GM12878 (cell line): Measurements from ENCODE around the gene LGALS4. TPM values are rescaled to one million over a fixed set of nuclear protein-coding genes. Genes with fewer than 3 reads are reported as not detected.

Experiments
- ATAC-seq: fragments of 200-7000 bp; cut with Tn5 transposase; 3 replicates; pipeline ENCODE4 v1.9.1; 2020; ENCODE audit warnings: mild to moderate bottlenecking, moderate library complexity
- BruUV-seq: library from RNA; stranded (reverse); fragments of 400-500 nt; replicated peaks from 2 replicates; lab custom pipeline; 2021; lab: Mats Ljungman, UMichigan
- CTCF ChIA-PET: fragments of 300-600 bp; sonication (Branson Sonifier 250); formaldehyde crosslinking; extraction: SDS; loops from one replicate; lab custom pipeline; 2021; ENCODE audit warnings: inconsistent platforms; lab: Yijun Ruan, JAX
- POLR2A ChIA-PET: fragments of 350-600 bp; formaldehyde crosslinking; extraction: SDS; loops from one replicate; lab custom pipeline; 2021; ENCODE audit warnings: inconsistent platforms; lab: Charles Lee
- RAD21 ChIA-PET: fragments of 300-600 bp; sonication (Branson Sonifier 250); formaldehyde crosslinking; loops from one replicate; lab custom pipeline; 2023; ENCODE audit warnings: antibody characterized with exemption; ENCODE audit not compliant: unreplicated experiment; lab: Charles Lee
- SMC1A ChIA-PET: fragments of 300-600 bp; sonication (Branson Sonifier 250); formaldehyde crosslinking; loops from one replicate; lab custom pipeline; 2023; ENCODE audit not compliant: unreplicated experiment, uncharacterized antibody; lab: Charles Lee
- DNase-seq: peaks from one replicate; pipeline ENCODE4 v3.0.0-alpha.2; 2011; ENCODE audit warnings: low read depth, low spot score
- FAIRE-seq: peaks from 3 replicates; lab custom pipeline; 2011; peaks lifted over from hg19 to GRCh38; lab: Jason Lieb, UNC
- H2AFZ ChIP-seq: 2 replicates; pipeline ENCODE4 v1.6.0; 2011; ENCODE audit warnings: low read depth, low read length, control low read depth; ENCODE audit not compliant: control insufficient read depth
- H3K27ac ChIP-seq: 2 replicates; pipeline ENCODE4 v1.5.1; 2011; ENCODE audit warnings: control low read depth; ENCODE audit not compliant: control insufficient read depth, insufficient read depth
- H3K27me3 ChIP-seq, 2 experiments: replicated peaks in 1 of 2; 2 replicates each; pipeline versions ENCODE4 v1.6.0 to v1.6.1; 2011; ENCODE audit warnings: low read length in 1 of 2; ENCODE audit not compliant: control insufficient read depth in 2 of 2, insufficient read depth in 2 of 2
- H3K36me3 ChIP-seq, 2 experiments: 2 replicates each; pipeline ENCODE4 v1.5.1; 2011; ENCODE audit warnings: low read length in 1 of 2; ENCODE audit not compliant: control insufficient read depth in 2 of 2, insufficient read depth in 2 of 2
- H3K4me1 ChIP-seq: 2 replicates; pipeline ENCODE4 v1.6.1; 2011; ENCODE audit warnings: mild to moderate bottlenecking, low read length, moderate library complexity, mixed read lengths; ENCODE audit not compliant: control insufficient read depth, insufficient read depth
- H3K4me2 ChIP-seq: 2 replicates; pipeline ENCODE4 v1.6.0; 2011; ENCODE audit warnings: control low read depth; ENCODE audit not compliant: control insufficient read depth, insufficient read depth
- H3K4me3 ChIP-seq: fragments of 200-600 bp; sonication (generic); 2 replicates; pipeline ENCODE4 v1.5.1; 2016
- H3K79me2 ChIP-seq: 2 replicates; pipeline ENCODE4 v1.6.0; 2011; ENCODE audit warnings: low read length; ENCODE audit not compliant: control insufficient read depth, insufficient read depth
- H3K9ac ChIP-seq: 2 replicates; pipeline ENCODE4 v1.8.0; 2011; ENCODE audit warnings: low read length, control low read depth, mixed read lengths; ENCODE audit not compliant: control insufficient read depth, insufficient read depth
- H3K9me3 ChIP-seq: replicated peaks from 3 replicates; pipeline ENCODE4 v1.5.1; 2011; ENCODE audit warnings: mild to moderate bottlenecking, low read length; ENCODE audit not compliant: control insufficient read depth, insufficient read depth
- H4K20me1 ChIP-seq: 2 replicates; pipeline ENCODE4 v1.6.0; 2011; ENCODE audit not compliant: control insufficient read depth, insufficient read depth
- CHD2 ChIP-seq: IDR thresholded peaks from 2 replicates; pipeline ENCODE4 v1.6.1; 2011; ENCODE audit warnings: low read depth, low read length, improper control_type of control experiment, borderline replicate concordance
- E2F4 ChIP-seq: IDR thresholded peaks from 2 replicates; pipeline ENCODE4 v1.6.1; 2012; ENCODE audit warnings: low read depth, low read length, improper control_type of control experiment
- EGR1 ChIP-seq, 2 experiments: IDR thresholded peaks; 1 replicate in 1 of 2; 2 replicates in 1 of 2; pipeline ENCODE4 v1.6.1; 2011 to 2012; ENCODE audit warnings: low read depth in 2 of 2, low read length in 2 of 2, borderline replicate concordance in 1 of 2, mild to moderate bottlenecking in 1 of 2, moderate library complexity in 1 of 2
- GABPA ChIP-seq: IDR thresholded peaks from 2 replicates; pipeline ENCODE4 v1.6.1; 2014; ENCODE audit warnings: antibody characterized with exemption, low read depth, mild to moderate bottlenecking, inconsistent platforms
- HDGF ChIP-seq: fragments of 450-650 bp; IDR thresholded peaks from 2 replicates; pipeline ENCODE4 v1.6.1; 2016; ENCODE audit warnings: antibody characterized with exemption
- MTA3 ChIP-seq: IDR thresholded peaks from 2 replicates; pipeline ENCODE4 v1.6.1; 2012; ENCODE audit warnings: low read length, inconsistent platforms, borderline replicate concordance
- PML ChIP-seq: IDR thresholded peaks from 2 replicates; pipeline ENCODE4 v1.6.1; 2012; ENCODE audit warnings: low read length, inconsistent platforms
- RB1 ChIP-seq: fragments of 450-650 bp; formaldehyde crosslinking; IDR thresholded peaks from 2 replicates; pipeline ENCODE4 v1.6.1; 2017; ENCODE audit warnings: mild to moderate bottlenecking, borderline replicate concordance
- SUZ12 ChIP-seq: fragments of 200-600 bp; sonication (generic); IDR thresholded peaks from one replicate; pipeline ENCODE4 v1.6.1; 2018; ENCODE audit warnings: antibody characterized with exemption, mild to moderate bottlenecking; ENCODE audit not compliant: unreplicated experiment
- USF1 ChIP-seq: IDR thresholded peaks from 2 replicates; pipeline ENCODE4 v1.6.1; 2011; ENCODE audit warnings: borderline replicate concordance, low read depth, mild to moderate bottlenecking, moderate library complexity, mixed read lengths, low read length; ENCODE audit not compliant: insufficient read depth; ENCODE audit errors: extremely low read length
- ZNF24 ChIP-seq: fragments of 450-650 bp; IDR thresholded peaks from 2 replicates; pipeline ENCODE4 v1.6.1; 2017; ENCODE audit warnings: antibody characterized with exemption, mild to moderate bottlenecking
- ZNF274 ChIP-seq: IDR thresholded peaks from one replicate; pipeline ENCODE4 v1.8.0; 2011; ENCODE audit not compliant: insufficient read length, insufficient read depth
- WGBS: methylation state at CpG from one replicate; pipeline ENCODE4 v1.1.6; 2016; ENCODE audit warnings: low lambda C conversion rate; ENCODE audit not compliant: insufficient replicate concordance, insufficient coverage; ENCODE audit errors: missing lambda C conversion rate; 5-methylcytosine and 5-hydroxymethylcytosine counted together
- in situ Hi-C: fragments of 300-500 bp; cut with MboI; formaldehyde crosslinking; loops from 9 replicates; pipeline ENCODE4 v1.14.3; 2018; ENCODE audit warnings: mixed read lengths
- intact Hi-C: fragments of 100-400 bp; cut with micrococcal nuclease; formaldehyde crosslinking; loops from one replicate; pipeline ENCODE4 v1.14.2; 2022; ENCODE audit not compliant: unreplicated experiment
- polyA plus RNA-seq, 11 experiments: library from polyadenylated mRNA; depleted of rRNA in 4 of 11; unstranded in 6 of 11; stranded (reverse) in 5 of 11; fragments of >200 nt; fragmentation: Nextera tagmentation in 4 of 11; fragmentation: Illumina TruSeq in 1 of 11; extraction: Ambion mirVana in 4 of 11; extraction: Trizol in 1 of 11; gene quantifications; 1 replicate in 1 of 11; 2 replicates in 10 of 11; pipeline versions ENCODE4 v1.2.1 to v1.2.3, GENCODE V29; 2011 to 2016; ENCODE audit warnings: inconsistent platforms in 2 of 11, missing spikeins in 2 of 11, low read depth in 1 of 11
- total RNA-seq, 4 experiments: library from RNA; depleted of rRNA in 3 of 4; stranded (reverse); fragments of >200 nt in 3 of 4; fragmentation: Illumina TruSeq in 1 of 4; extraction: Trizol in 1 of 4; gene quantifications; 2 replicates each; pipeline versions ENCODE4 v1.2.1 to v1.2.3, GENCODE V29; 2013 to 2021
- TF ChIP-seq, protein P1 (sequence below): fragments of 150-350 bp; IDR thresholded peaks from 2 replicates; pipeline ENCODE4 v1.6.1; 2014; ENCODE audit warnings: mild to moderate bottlenecking, low read depth, low read length

The LGALS4 gene
- total and polyA plus RNA-seq, 10 of the 15 experiments (the other 5 are each of a cell fraction or from before 2014, with no cell fraction given), result 0.13 to 2.1 (median 0.26) TPM; not detected in 4

DNA sequence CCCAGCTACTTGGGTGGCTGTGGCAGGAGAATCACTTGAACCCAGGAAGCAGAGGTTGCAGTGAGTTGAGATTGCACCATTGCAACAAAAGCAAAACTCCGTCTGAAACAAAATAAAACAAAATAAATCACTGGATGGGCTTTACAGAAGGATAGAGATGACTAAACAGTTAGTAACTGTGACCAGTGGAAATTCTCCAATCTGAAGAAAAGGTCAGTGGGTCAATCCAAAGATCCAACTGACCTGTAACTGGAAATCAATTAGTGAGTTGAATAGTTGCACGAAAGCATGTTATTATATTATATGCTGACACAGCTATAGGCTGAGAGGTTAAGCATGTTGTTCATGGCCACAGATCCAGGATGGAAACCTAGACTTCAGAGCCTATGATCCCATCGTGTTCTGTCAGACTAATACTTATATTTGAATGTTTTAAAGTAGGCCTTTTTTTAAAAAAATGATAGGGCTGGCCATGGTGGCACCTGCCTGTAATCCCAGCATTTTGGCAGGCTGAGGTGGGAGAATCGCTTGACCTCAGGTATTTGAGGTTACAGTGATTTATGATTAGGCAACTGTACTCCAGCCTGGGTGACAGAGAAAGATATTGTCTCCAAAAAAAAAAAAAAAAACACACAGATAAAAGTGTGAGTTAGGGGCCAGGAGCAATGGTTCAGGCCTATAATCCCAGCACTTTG is 17.4 kb upstream of the LGALS4 start:
- no peaks in the 10 kb centered on the region for H3K27me3 ChIP-seq
- H3K4me1 ChIP-seq, result no peaks in the 10 kb centered on the region; the same call in 1 of the 2 replicates
- H3K79me2 ChIP-seq, result peaks cover 11% of the 10 kb centered on the region
- ATAC-seq (no peak), DNase-seq (no peak), FAIRE-seq (no peak)
- H3K4me2 ChIP-seq, result peak overlapping the region; percentile 87; the same call in 1 of the 2 replicates
- in situ Hi-C loops (no loop called here), intact Hi-C loops (loop anchor here (10.0 kb wide), 2 partner anchors 55 to 285 kb away; no protein-coding TSS in a partner anchor)
- peak overlapping the region; percentile 75; the same call in 1 of the 2 replicates for H3K4me3 ChIP-seq
- no peaks in the 10 kb centered on the region for H3K9me3 ChIP-seq
- no peak overlapping the region for H3K27ac ChIP-seq
- POLR2A ChIA-PET, result interaction anchor here (0.6 to 6.1 kb wide), 4 partner anchors 17 to 128 kb away, joined by 4 to 43 read pairs (median 8); no protein-coding TSS in a partner anchor
- no peaks in the 10 kb centered on the region for H3K36me3 ChIP-seq
- SMC1A ChIA-PET, result interaction anchor here (1.0 to 3.0 kb wide), 4 partner anchors 16 to 70 kb away, joined by 3 to 14 read pairs (median 10); partner anchors contain the start of genes NFKBIB and SIRT2
- CTCF ChIA-PET, result interaction anchor here (2.3 to 2.6 kb wide), 2 partner anchors 23 to 39 kb away, joined by 8 to 14 read pairs; no protein-coding TSS in a partner anchor
- no peaks in the 10 kb centered on the region for H4K20me1 ChIP-seq
- no peak overlapping the region for H2AFZ ChIP-seq
- no TSS peak for BruUV-seq
- 74% methylated on average over 4 of the region's 4 CpGs for WGBS
- TF ChIP-seq, protein P1, sequence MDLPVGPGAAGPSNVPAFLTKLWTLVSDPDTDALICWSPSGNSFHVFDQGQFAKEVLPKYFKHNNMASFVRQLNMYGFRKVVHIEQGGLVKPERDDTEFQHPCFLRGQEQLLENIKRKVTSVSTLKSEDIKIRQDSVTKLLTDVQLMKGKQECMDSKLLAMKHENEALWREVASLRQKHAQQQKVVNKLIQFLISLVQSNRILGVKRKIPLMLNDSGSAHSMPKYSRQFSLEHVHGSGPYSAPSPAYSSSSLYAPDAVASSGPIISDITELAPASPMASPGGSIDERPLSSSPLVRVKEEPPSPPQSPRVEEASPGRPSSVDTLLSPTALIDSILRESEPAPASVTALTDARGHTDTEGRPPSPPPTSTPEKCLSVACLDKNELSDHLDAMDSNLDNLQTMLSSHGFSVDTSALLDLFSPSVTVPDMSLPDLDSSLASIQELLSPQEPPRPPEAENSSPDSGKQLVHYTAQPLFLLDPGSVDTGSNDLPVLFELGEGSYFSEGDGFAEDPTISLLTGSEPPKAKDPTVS, result no peak
- TF ChIP-seq PML (no peak), E2F4 (no peak), ZNF274 (no peak), MTA3 (no peak), GABPA (no peak), RB1 (no peak), HDGF (no peak), EGR1 (IDR thresholded peaks at IDR 0.05; ENCODE audit: borderline replicate concordance in 1 of 2, low read depth in 2 of 2, low read length in 2 of 2) (no peak), CHD2 (no peak), ZNF24 (no peak), SUZ12 (no peak), USF1 (no peak)
- TF ChIP-seq, all 136 proteins: peak for 0
- H3K9ac ChIP-seq, result no peak overlapping the region
- RAD21 ChIA-PET, result interaction anchor here (0.9 to 2.2 kb wide), 3 partner anchors 39 to 100 kb away, joined by 3 to 21 read pairs (median 3); partner anchors contain the start of genes MRPS12 and SARS2
